Measurements from ENCODE around the gene ZNF823.
A peak's percentile ranks its signal among the peaks of the same experiment; 100 is the strongest.

The ZNF823 gene

GRCh38 chr19:11704626-11705025 lies 34.1 kb downstream of the ZNF823 start:
- ATAC-seq, result no peak
- TF ChIP-seq ZNF8 (CRISPR knock-in tag; IDR thresholded peaks at IDR 0.05), result no peak
- no peak for TF ChIP-seq ZFP30 (CRISPR knock-in tag; IDR thresholded peaks at IDR 0.05)
- no peak for TF ChIP-seq BACH2 (CRISPR knock-in tag; IDR thresholded peaks at IDR 0.05; ENCODE audit: borderline replicate concordance)

- TF ChIP-seq BACH2 (CRISPR knock-in tag; IDR thresholded peaks at IDR 0.05; ENCODE audit: borderline replicate concordance), result no peak
- no peak for TF ChIP-seq TCF4 (CRISPR knock-in tag; IDR thresholded peaks at IDR 0.05; ENCODE audit: borderline replicate concordance)
- no peak for TF ChIP-seq ARNTL (CRISPR knock-in tag; IDR thresholded peaks at IDR 0.05; ENCODE audit: borderline replicate concordance, low read depth)
- no peak for TF ChIP-seq PATZ1 (CRISPR knock-in tag; IDR thresholded peaks at IDR 0.05; ENCODE audit: borderline replicate concordance)
- no peak for TF ChIP-seq RARB (CRISPR knock-in tag; IDR thresholded peaks at IDR 0.05)
- no peak for TF ChIP-seq PPARA (CRISPR knock-in tag; IDR thresholded peaks at IDR 0.05; ENCODE audit: borderline replicate concordance)
- TF ChIP-seq OSR1 (CRISPR knock-in tag; IDR thresholded peaks at IDR 0.05), result no peak
- TF ChIP-seq, protein P1, sequence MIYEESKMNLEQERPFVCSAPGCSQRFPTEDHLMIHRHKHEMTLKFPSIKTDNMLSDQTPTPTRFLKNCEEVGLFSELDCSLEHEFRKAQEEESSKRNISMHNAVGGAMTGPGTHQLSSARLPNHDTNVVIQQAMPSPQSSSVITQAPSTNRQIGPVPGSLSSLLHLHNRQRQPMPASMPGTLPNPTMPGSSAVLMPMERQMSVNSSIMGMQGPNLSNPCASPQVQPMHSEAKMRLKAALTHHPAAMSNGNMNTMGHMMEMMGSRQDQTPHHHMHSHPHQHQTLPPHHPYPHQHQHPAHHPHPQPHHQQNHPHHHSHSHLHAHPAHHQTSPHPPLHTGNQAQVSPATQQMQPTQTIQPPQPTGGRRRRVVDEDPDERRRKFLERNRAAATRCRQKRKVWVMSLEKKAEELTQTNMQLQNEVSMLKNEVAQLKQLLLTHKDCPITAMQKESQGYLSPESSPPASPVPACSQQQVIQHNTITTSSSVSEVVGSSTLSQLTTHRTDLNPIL (CRISPR knock-in tag; IDR thresholded peaks at IDR 0.05; ENCODE audit: low read depth), result no peak
- TF ChIP-seq ZFP30 (CRISPR knock-in tag; IDR thresholded peaks at IDR 0.05), result no peak
- TF ChIP-seq ZNF8 (CRISPR knock-in tag; IDR thresholded peaks at IDR 0.05), result no peak
- TF ChIP-seq ZFP3 (CRISPR knock-in tag; IDR thresholded peaks at IDR 0.05), result no peak
- TF ChIP-seq TOX (CRISPR knock-in tag; IDR thresholded peaks at IDR 0.05; ENCODE audit: borderline replicate concordance), result no peak
- TF ChIP-seq, protein P2, sequence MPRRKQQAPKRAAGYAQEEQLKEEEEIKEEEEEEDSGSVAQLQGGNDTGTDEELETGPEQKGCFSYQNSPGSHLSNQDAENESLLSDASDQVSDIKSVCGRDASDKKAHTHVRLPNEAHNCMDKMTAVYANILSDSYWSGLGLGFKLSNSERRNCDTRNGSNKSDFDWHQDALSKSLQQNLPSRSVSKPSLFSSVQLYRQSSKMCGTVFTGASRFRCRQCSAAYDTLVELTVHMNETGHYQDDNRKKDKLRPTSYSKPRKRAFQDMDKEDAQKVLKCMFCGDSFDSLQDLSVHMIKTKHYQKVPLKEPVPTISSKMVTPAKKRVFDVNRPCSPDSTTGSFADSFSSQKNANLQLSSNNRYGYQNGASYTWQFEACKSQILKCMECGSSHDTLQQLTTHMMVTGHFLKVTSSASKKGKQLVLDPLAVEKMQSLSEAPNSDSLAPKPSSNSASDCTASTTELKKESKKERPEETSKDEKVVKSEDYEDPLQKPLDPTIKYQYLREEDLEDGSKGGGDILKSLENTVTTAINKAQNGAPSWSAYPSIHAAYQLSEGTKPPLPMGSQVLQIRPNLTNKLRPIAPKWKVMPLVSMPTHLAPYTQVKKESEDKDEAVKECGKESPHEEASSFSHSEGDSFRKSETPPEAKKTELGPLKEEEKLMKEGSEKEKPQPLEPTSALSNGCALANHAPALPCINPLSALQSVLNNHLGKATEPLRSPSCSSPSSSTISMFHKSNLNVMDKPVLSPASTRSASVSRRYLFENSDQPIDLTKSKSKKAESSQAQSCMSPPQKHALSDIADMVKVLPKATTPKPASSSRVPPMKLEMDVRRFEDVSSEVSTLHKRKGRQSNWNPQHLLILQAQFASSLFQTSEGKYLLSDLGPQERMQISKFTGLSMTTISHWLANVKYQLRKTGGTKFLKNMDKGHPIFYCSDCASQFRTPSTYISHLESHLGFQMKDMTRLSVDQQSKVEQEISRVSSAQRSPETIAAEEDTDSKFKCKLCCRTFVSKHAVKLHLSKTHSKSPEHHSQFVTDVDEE (CRISPR knock-in tag; IDR thresholded peaks at IDR 0.05), result no peak
- no peak for TF ChIP-seq ISL1 (CRISPR knock-in tag; IDR thresholded peaks at IDR 0.05)
- TF ChIP-seq GLIS3 (CRISPR knock-in tag; IDR thresholded peaks at IDR 0.05), result no peak
- TF ChIP-seq ZNF70 (CRISPR knock-in tag; IDR thresholded peaks at IDR 0.05), result no peak
- no peak for TF ChIP-seq POU6F1 (CRISPR knock-in tag; IDR thresholded peaks at IDR 0.05; ENCODE audit: borderline replicate concordance, low read depth)
- TF ChIP-seq ESRRG (CRISPR knock-in tag; IDR thresholded peaks at IDR 0.05), result no peak
- no peak for TF ChIP-seq SNAI2 (CRISPR knock-in tag; IDR thresholded peaks at IDR 0.05)
- TF ChIP-seq, protein P3, sequence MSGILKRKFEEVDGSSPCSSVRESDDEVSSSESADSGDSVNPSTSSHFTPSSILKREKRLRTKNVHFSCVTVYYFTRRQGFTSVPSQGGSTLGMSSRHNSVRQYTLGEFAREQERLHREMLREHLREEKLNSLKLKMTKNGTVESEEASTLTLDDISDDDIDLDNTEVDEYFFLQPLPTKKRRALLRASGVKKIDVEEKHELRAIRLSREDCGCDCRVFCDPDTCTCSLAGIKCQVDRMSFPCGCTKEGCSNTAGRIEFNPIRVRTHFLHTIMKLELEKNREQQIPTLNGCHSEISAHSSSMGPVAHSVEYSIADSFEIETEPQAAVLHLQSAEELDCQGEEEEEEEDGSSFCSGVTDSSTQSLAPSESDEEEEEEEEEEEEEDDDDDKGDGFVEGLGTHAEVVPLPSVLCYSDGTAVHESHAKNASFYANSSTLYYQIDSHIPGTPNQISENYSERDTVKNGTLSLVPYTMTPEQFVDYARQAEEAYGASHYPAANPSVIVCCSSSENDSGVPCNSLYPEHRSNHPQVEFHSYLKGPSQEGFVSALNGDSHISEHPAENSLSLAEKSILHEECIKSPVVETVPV (CRISPR knock-in tag; IDR thresholded peaks at IDR 0.05), result no peak
- peak; percentile 81 for ATAC-seq
Observed at GRCh38 chr19:11699931-11700794, 38.6 kb downstream of the ZNF823 start.

GRCh38 chr19:11698231-11698630 lies 40.5 kb downstream of the ZNF823 start:
- ATAC-seq, result no peak
- TF ChIP-seq PPARA (CRISPR knock-in tag; IDR thresholded peaks at IDR 0.05; ENCODE audit: borderline replicate concordance) (no peak), ISL1 (CRISPR knock-in tag; IDR thresholded peaks at IDR 0.05) (no peak), ZNF565 (CRISPR knock-in tag; conservative IDR thresholded peaks at IDR 0.05; ENCODE audit: low read depth) (no peak), ZNF70 (CRISPR knock-in tag; IDR thresholded peaks at IDR 0.05) (no peak), ARNTL (CRISPR knock-in tag; IDR thresholded peaks at IDR 0.05; ENCODE audit: borderline replicate concordance, low read depth) (no peak), TOX (CRISPR knock-in tag; IDR thresholded peaks at IDR 0.05; ENCODE audit: borderline replicate concordance) (no peak), ZFP3 (CRISPR knock-in tag; IDR thresholded peaks at IDR 0.05) (no peak), RARB (CRISPR knock-in tag; IDR thresholded peaks at IDR 0.05) (no peak), ZC3H10 (CRISPR knock-in tag; IDR thresholded peaks at IDR 0.05) (no peak), OSR1 (CRISPR knock-in tag; IDR thresholded peaks at IDR 0.05) (no peak), ZFP30 (CRISPR knock-in tag; IDR thresholded peaks at IDR 0.05) (no peak)
- TF ChIP-seq, protein P2 (CRISPR knock-in tag; IDR thresholded peaks at IDR 0.05), result no peak
- TF ChIP-seq, protein P3 (CRISPR knock-in tag; IDR thresholded peaks at IDR 0.05), result no peak
